Small intestine (tissue), 7 donors: ENCODE results near the gene EPS8. TPM values are rescaled to one million over a fixed set of nuclear protein-coding genes. Genes with fewer than 3 reads are reported as not detected.
A peak's percentile ranks its signal among the peaks of the same experiment; 100 is the strongest.

Experiments
- DNase-seq, 2 donors: peaks; one replicate each; pipeline versions ENCODE4 v3.0.0 to v3.0.0-alpha.2; 2013
- FAIRE-seq: peaks from 2 replicates; lab custom pipeline; 2012; peaks lifted over from hg19 to GRCh38; lab: Jason Lieb, UNC
- H3K27ac ChIP-seq, 3 donors: one replicate each; pipeline ENCODE4 v1.5.1; 2013; ENCODE audit warnings: low read length in 2 of 3, mild to moderate bottlenecking in 2 of 3, control low read depth in 1 of 3, inconsistent platforms in 1 of 3, low read depth in 1 of 3, moderate library complexity in 1 of 3
- H3K27me3 ChIP-seq, 3 donors: one replicate each; pipeline ENCODE4 v1.6.1; 2013; ENCODE audit warnings: low read length in 3 of 3, inconsistent platforms in 1 of 3; ENCODE audit not compliant: control insufficient read depth in 3 of 3, insufficient read depth in 3 of 3
- H3K36me3 ChIP-seq, 3 donors: one replicate each; pipeline ENCODE4 v1.6.1; 2013; ENCODE audit warnings: low read length in 3 of 3, inconsistent platforms in 1 of 3, low read depth in 1 of 3, mild to moderate bottlenecking in 1 of 3, moderate library complexity in 1 of 3; ENCODE audit not compliant: control insufficient read depth in 3 of 3, insufficient read depth in 2 of 3
- H3K4me1 ChIP-seq, 3 donors: one replicate each; pipeline ENCODE4 v1.6.1; 2013; ENCODE audit warnings: low read length in 2 of 3, inconsistent platforms in 1 of 3, low read depth in 1 of 3, mild to moderate bottlenecking in 1 of 3, moderate library complexity in 1 of 3; ENCODE audit not compliant: control insufficient read depth in 3 of 3, insufficient read depth in 2 of 3
- H3K4me3 ChIP-seq, 3 donors: one replicate each; pipeline ENCODE4 v1.5.1; 2013; ENCODE audit warnings: low read length in 3 of 3, control low read depth in 1 of 3, inconsistent platforms in 1 of 3, low read depth in 1 of 3, mild to moderate bottlenecking in 1 of 3, moderate library complexity in 1 of 3
- H3K9me3 ChIP-seq, 2 donors: one replicate each; pipeline ENCODE4 v1.6.1; 2013; ENCODE audit warnings: low read depth in 1 of 2, low read length in 1 of 2; ENCODE audit not compliant: control insufficient read depth in 2 of 2, insufficient read depth in 1 of 2
- WGBS, 3 donors: extraction: QIAGEN DNeasy Blood & Tissue Kit; methylation state at CpG; one replicate each; pipeline ENCODE4 v1.1.7; 2013; 5-methylcytosine and 5-hydroxymethylcytosine counted together
- polyA plus RNA-seq, 4 donors: library from polyadenylated mRNA; stranded (reverse) in 3 of 4; unstranded in 1 of 4; fragments of 200-250 nt in 3 of 4; fragments of 120-200 nt in 1 of 4; gene quantifications; one replicate each; pipeline versions ENCODE4 v1.2.1 to v1.2.3, GENCODE V29; 2013
- donor health status: healthy with polysubstance abuse.
- donor health status: control.
- donor health status: control.
- donor health status: Bipolar disorder and iron deficiency.
- donor health status: healthy.

Gene EPS8
- polyA plus RNA-seq, 4 donors = 38.0 to 103 (median 55.8) TPM

DNA sequence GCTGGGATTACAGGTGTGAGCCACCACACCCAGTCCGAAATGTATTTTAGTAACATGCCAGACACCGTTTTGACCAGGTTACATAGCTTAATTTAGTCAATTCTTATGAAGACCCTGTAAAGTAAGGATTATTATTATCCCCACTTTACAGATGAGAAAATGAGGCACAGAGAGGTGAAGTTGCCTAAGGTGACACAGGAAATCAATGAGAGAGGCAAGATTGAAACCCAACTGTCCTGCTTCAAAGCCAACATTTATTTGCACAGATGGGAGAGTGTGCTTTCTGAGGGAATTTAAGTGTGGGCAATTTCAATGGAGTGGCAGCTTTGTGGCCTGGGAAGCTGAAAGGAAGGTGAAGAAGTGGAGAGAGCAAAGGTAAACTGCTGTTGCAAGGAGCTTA, 19.1 kb upstream of the EPS8 start:
- Histone ChIP-seq H3K9me3 (no peaks in the 10 kb centered on the region), H3K4me1 (no peaks in the 10 kb centered on the region), H3K4me3 (no peak overlapping the region), H3K27me3 (no peaks in the 10 kb centered on the region), H3K36me3 (no peaks in the 10 kb centered on the region), H3K27ac (no peak overlapping the region)
- FAIRE-seq (no peak), DNase-seq (no peak)
- 79 to 93% (median 86%) methylated on average over 2 of the region's 2 CpGs for WGBS, 3 donors

DNA sequence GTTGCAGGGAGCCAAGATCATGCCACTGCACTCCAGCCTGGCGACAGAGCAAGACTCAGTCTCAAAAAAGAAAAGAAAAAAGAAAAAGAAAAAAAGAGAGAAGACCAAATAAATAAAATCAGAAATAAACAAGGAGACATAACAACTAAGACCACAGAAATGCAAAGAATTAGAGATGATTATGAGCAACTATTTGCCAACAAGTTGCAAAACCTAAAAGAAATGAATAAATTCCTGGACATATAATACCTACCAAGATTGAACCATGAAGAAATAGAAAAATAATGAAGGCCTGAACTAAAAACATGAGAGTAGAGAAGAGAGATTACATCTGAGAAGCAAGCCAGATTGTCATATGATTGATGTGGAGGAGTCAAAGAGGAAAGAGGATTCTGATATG, 17.6 kb upstream of the EPS8 start:
- WGBS, 3 donors = 83 to 95% (median 83%) methylated on average over 1 of the region's 1 CpG
- no peaks in the 10 kb centered on the region for H3K36me3 ChIP-seq
- no peaks in the 10 kb centered on the region for H3K9me3 ChIP-seq
- no peak overlapping the region for H3K4me3 ChIP-seq
- DNase-seq (no peak), FAIRE-seq (no peak)
- no peaks in the 10 kb centered on the region for H3K4me1 ChIP-seq
- no peaks in the 10 kb centered on the region for H3K27me3 ChIP-seq
- H3K27ac ChIP-seq = no peak overlapping the region

DNA sequence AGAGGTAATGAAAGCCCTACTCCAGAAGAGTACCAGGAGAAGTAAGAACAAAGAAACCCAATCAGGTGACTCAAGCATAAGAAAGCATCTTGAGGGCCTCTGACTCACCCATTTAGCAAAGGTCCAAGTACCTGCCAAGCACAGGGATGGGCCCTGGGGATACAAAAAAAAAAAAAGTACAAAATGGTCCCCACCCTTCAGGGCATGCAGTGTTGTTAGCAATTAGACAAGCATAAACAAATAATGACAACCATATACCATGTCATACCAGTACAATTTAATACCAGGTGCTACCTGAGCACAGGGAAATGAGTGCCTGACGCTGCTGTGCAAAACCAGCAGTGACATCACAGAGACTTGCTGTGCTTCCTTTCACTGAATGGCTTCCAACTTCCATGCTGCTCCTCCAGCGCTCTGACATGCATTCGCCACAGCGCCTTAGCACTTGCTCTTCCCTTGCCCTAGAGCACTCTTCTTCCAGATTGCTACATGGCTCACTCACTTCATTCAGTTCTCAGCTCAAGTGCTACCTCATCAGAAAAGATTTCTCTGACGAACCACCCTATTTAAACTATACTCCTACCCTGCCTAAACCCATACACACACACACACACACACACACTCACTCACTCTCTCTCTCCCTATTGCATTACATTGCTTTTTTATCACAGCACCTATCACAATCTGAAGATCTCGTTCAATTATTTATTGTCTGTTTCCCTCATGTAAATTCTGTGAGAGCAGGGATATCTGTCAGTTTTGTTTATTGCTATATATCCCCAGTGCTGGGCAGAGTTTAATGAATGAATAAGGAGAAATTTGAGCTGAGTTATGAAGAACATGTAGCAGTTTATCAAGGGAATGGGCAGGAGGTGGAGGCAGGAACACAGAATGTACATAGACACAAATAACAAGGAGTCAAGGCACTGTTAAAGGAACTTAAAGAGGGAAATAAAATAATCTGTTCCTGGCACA, 12.9 kb upstream of the EPS8 start:
- Histone ChIP-seq H3K36me3 (no peaks in the 10 kb centered on the region), H3K9me3 (no peaks in the 10 kb centered on the region), H3K4me1 (no peaks in the 10 kb centered on the region), H3K27me3 (no peaks in the 10 kb centered on the region), H3K27ac (no peak overlapping the region), H3K4me3 (no peak overlapping the region)
- peak in 1 of 2 donors; percentile 60 for DNase-seq
- WGBS, 3 donors = 79 to 84% (median 79%) methylated on average over 6 of the region's 6 CpGs
- FAIRE-seq = no peak

DNA sequence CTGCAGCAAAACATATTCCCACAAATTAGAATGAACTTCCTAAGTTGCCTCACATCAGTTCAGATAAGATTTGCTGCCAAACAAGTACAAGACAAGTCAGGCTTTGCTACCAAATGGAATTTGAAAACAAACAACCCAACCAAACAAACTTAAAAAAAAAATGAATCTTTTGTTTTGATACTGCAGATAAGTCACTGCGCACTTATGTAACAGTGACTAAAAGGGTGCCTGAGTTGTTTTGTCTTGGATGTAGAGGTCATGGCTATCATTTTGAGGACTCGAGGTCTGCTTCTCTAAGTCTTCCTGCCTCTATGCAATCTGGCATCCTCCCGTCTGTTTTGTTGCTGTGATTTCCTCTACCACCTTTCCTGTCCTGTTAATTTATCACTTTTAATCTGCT, 11.1 kb upstream of the EPS8 start:
- Histone ChIP-seq H3K4me3 (no peak overlapping the region), H3K36me3 (no peaks in the 10 kb centered on the region), H3K27me3 (no peaks in the 10 kb centered on the region), H3K9me3 (no peaks in the 10 kb centered on the region), H3K27ac (no peak overlapping the region), H3K4me1 (no peaks in the 10 kb centered on the region)
- FAIRE-seq (no peak), DNase-seq (no peak)
- 65 to 79% (median 74%) methylated on average over 3 of the region's 3 CpGs for WGBS, 3 donors

DNA sequence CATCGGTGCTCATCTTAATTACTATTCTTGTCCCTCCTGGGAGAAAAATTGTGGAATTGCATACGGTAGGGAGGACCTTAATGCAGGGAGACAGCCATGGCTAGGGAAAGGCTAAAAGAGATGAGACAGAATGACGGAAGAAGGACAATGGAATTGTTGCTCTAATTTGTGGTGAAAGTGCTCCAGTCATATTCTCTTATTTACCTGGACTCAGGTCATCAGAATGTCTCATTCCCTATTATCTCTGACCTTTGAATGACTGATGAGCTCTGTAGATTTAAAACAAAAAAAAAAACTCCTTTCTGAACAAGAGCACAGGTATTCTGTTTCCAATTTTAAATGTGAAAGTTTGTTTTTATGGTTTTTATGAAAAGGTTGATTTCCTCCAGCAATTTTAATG, 8.6 kb upstream of the EPS8 start:
- Histone ChIP-seq H3K27ac (no peak overlapping the region), H3K4me1 (no peaks in the 10 kb centered on the region), H3K4me3 (no peak overlapping the region), H3K27me3 (no peaks in the 10 kb centered on the region), H3K9me3 (no peaks in the 10 kb centered on the region), H3K36me3 (no peaks in the 10 kb centered on the region)
- FAIRE-seq = no peak
- WGBS, 3 donors = 29 to 66% (median 39%) methylated on average over 3 of the region's 3 CpGs
- DNase-seq = peak in 1 of 2 donors; percentile 35

DNA sequence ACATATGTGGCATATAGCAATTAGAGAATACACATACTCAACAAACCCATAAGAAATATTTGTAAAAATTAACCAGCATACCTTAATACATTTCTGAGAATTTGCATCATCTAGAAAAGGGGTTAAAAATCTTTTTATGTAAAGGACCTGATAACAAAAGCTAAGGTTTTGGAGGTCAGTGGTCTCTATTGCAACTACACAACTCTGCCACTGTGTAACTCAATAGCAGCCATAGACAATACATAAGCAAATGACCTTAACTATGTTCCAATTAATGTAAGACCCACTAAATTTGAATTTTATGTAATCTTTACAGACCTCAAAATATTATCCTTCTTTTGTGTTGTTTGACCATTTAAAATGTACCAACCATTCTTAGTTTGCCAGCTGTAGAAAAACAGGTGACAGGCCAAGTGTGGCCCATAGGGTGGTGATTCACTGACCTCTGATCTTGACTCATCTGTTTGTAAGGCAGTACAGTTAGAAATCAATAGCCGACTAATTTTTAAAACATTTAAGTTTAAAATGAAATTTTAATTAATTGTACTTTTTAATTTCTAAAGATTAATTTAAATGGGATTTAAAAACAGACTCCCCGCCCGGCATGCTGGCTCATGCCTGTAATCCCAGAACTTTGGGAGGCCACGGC, 7.4 kb upstream of the EPS8 start:
- Histone ChIP-seq H3K9me3 (no peaks in the 10 kb centered on the region), H3K36me3 (no peaks in the 10 kb centered on the region), H3K4me3 (no peak overlapping the region), H3K4me1 (no peaks in the 10 kb centered on the region), H3K27me3 (no peaks in the 10 kb centered on the region), H3K27ac (no peak overlapping the region)
- whole genome bisulfite sequencing, 3 donors = 71 to 93% (median 75%) methylated on average over 4 of the region's 4 CpGs
- FAIRE-seq = peak; percentile 64
- peak in 1 of 2 donors; percentile 45 for DNase-seq

DNA sequence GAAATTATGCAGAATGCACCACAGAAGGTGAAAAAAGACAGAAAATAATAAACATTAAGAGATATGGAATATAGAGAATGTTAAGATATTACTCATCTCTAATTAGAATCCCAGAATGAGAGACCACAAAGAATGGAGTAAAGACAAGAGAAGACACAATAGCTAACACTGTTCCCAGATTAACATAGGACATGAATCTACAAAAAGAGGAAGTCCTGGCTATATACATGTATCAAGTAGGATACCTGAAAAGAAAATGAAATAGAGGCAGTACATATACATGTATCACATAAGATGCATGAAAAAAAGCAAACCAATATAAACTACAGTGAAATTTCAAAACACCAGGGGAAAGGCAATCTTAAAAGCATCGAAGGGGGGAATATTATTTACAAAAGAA, 5.6 kb upstream of the EPS8 start:
- Histone ChIP-seq H3K27ac (no peak overlapping the region), H3K4me3 (no peak overlapping the region), H3K27me3 (no peaks in the 10 kb centered on the region), H3K36me3 (no peaks in the 10 kb centered on the region), H3K4me1 (no peaks in the 10 kb centered on the region), H3K9me3 (no peaks in the 10 kb centered on the region)
- WGBS, 3 donors = 84 to 86% (median 86%) methylated on average over 1 of the region's 1 CpG
- FAIRE-seq = peak; percentile 36
- no peak for DNase-seq

DNA sequence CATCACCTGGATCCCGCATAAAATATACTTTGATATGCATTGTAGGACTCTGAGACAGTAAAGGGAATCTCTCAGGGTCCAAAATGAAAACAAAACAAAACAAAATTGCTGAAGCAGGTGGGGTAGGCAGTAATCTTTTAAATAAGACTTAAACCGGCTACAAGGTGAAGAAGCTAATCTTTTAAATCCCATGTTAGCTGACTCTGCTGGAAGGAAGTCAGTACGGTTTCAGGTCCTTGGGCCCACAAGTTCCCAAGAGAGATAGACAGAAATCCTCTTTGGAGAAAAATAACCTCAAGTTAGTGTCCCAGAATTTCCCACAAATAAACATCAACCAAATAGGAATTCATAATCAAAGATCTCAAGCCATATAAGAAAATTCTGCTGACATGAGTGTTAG, 5.0 kb upstream of the EPS8 start:
- Histone ChIP-seq H3K9me3 (no peaks in the 10 kb centered on the region), H3K4me1 (no peaks in the 10 kb centered on the region), H3K27me3 (no peaks in the 10 kb centered on the region), H3K36me3 (no peaks in the 10 kb centered on the region), H3K4me3 (no peak overlapping the region), H3K27ac (no peak overlapping the region)
- 90 to 94% (median 93%) methylated on average over 3 of the region's 3 CpGs for WGBS, 3 donors
- DNase-seq (no peak), FAIRE-seq (no peak)
